PC-3 (cell line): Measurements from ENCODE around the gene ADARB2. TPM values are rescaled to one million over a fixed set of nuclear protein-coding genes. Genes with fewer than 3 reads are reported as not detected.

Source experiments
- ATAC-seq: fragments of 200-7000 bp; cut with Tn5 transposase; 2 replicates; pipeline ENCODE4 v1.9.1; 2020; ENCODE audit warnings: mild to moderate bottlenecking, moderate library complexity
- BruUV-seq: library from RNA; stranded (reverse); fragments of 400-500 nt; replicated peaks from 2 replicates; lab custom pipeline; 2021; lab: Mats Ljungman, UMichigan
- CTCF ChIA-PET: fragments of 300-600 bp; sonication (Branson Sonifier 250); formaldehyde crosslinking; loops from one replicate; lab custom pipeline; 2022; ENCODE audit warnings: antibody characterized with exemption; lab: Charles Lee
- POLR2A ChIA-PET: fragments of 300-600 bp; sonication (Branson Sonifier 250); formaldehyde crosslinking; loops from one replicate; lab custom pipeline; 2022; ENCODE audit warnings: antibody characterized with exemption; ENCODE audit not compliant: unreplicated experiment; lab: Charles Lee
- DNase-seq: peaks from one replicate; pipeline ENCODE4 v3.0.0-alpha.2; 2015
- H2AFZ ChIP-seq: fragments of 300-600 bp; sonication (generic); 2 replicates; pipeline ENCODE4 v1.6.0; 2016; ENCODE audit warnings: antibody characterized with exemption, low read length
- H3F3A ChIP-seq: fragments of 300-600 bp; sonication (generic); one replicate; pipeline ENCODE4 v1.6.0; 2017; ENCODE audit warnings: antibody characterized with exemption, low read length, control low read depth, mild to moderate bottlenecking; ENCODE audit not compliant: unreplicated experiment
- H3K27ac ChIP-seq: fragments of 300-600 bp; sonication (generic); 2 replicates; pipeline ENCODE4 v1.5.1; 2016; ENCODE audit warnings: mild to moderate bottlenecking, low read length
- H3K27me3 ChIP-seq: fragments of 300-600 bp; sonication (generic); 2 replicates; pipeline ENCODE4 v1.6.1; 2016; ENCODE audit warnings: low read length, mixed read lengths
- H3K36me3 ChIP-seq: fragments of 300-600 bp; sonication (generic); 2 replicates; pipeline ENCODE4 v1.6.1; 2016; ENCODE audit warnings: low read depth, mixed run types, low read length, mixed read lengths
- H3K4me1 ChIP-seq: fragments of 300-600 bp; sonication (generic); 2 replicates; pipeline ENCODE4 v1.5.1; 2016; ENCODE audit warnings: low read length; ENCODE audit not compliant: insufficient read depth
- H3K4me2 ChIP-seq: fragments of 300-600 bp; sonication (generic); 2 replicates; pipeline ENCODE4 v1.6.0; 2016; ENCODE audit warnings: low read length
- H3K4me3 ChIP-seq: fragments of 300-600 bp; sonication (generic); 2 replicates; pipeline ENCODE4 v1.5.1; 2016; ENCODE audit warnings: mild to moderate bottlenecking, low read length, mixed read lengths
- H3K79me2 ChIP-seq: fragments of 300-600 bp; sonication (generic); 2 replicates; pipeline ENCODE4 v1.6.1; 2017; ENCODE audit warnings: low read length, mixed read lengths
- H3K9ac ChIP-seq: fragments of 300-600 bp; sonication (generic); 2 replicates; pipeline ENCODE4 v1.6.0; 2016; ENCODE audit warnings: mild to moderate bottlenecking, low read length
- H3K9me2 ChIP-seq: fragments of 300-600 bp; sonication (generic); replicated peaks from 2 replicates; pipeline ENCODE4 v1.6.1; 2016; ENCODE audit warnings: mixed run types, low read length, mixed read lengths
- H3K9me3 ChIP-seq: fragments of 300-600 bp; sonication (generic); 2 replicates; pipeline ENCODE4 v1.6.1; 2016; ENCODE audit warnings: low read length, mixed read lengths
- H4K20me1 ChIP-seq: fragments of 300-600 bp; sonication (generic); 2 replicates; pipeline ENCODE4 v1.6.1; 2016; ENCODE audit warnings: low read length, mixed read lengths
- EZH2 ChIP-seq: fragments of 300-600 bp; sonication (generic); IDR thresholded peaks from one replicate; pipeline ENCODE4 v1.6.1; 2017; ENCODE audit warnings: antibody characterized with exemption, mild to moderate bottlenecking, low read length; ENCODE audit not compliant: unreplicated experiment
- EZH2phosphoT487 ChIP-seq: fragments of 300-600 bp; sonication (generic); IDR thresholded peaks from 2 replicates; pipeline ENCODE4 v1.6.1; 2018; ENCODE audit warnings: mild to moderate bottlenecking, antibody characterized with exemption, low read length, borderline replicate concordance
- intact Hi-C: fragments of 100-400 bp; cut with micrococcal nuclease; formaldehyde crosslinking; loops from 2 replicates; pipeline ENCODE4 v1.9.0; 2023
- total RNA-seq: library from RNA; depleted of rRNA; stranded (reverse); fragments of >200 nt; gene quantifications from 2 replicates; pipeline ENCODE4 v1.2.3, GENCODE V29; 2014
- TF ChIP-seq, protein P1 (sequence below): fragments of 300-600 bp; sonication (generic); conservative IDR thresholded peaks from 2 replicates; pipeline ENCODE4 v1.5.1; 2017; ENCODE audit warnings: antibody characterized with exemption, low read depth, mild to moderate bottlenecking, low read length

The ADARB2 gene
- total RNA-seq, 1 experiment from 2014 or later = not detected

DNA sequence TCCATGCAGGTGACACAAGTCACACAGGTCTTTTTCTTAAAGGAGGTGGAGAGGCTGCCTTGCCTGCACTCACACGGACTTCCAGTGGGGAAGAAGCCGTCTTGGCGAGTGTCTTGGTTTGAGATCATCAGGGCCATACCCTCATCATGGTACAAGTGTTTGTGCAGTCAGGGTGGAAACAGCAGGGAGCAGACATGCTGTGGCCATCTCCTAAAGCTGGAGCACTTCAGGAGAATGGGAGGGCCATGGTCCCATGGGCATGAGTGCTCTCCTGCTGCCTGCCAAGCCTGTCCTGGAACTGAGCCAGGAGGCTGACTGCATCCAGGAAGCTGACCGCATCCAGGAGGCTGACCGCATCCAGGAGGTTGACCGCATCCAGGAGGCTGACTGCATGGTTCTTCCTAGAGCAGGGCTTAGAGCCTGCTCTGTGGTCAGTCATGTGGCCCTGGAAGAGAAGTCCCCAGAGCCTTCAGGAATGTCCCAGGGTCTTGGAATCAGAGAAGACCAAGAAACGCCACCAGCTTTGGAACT lies 98.4 kb downstream of the ADARB2 start:
- Histone ChIP-seq H3K9ac (no peak overlapping the region), H2AFZ (no peak overlapping the region), H3K36me3 (no peaks in the 10 kb centered on the region), H3K79me2 (no peaks in the 10 kb centered on the region), H3K4me1 (no peaks in the 10 kb centered on the region), H3K27ac (no peak overlapping the region), H3K9me3 (no peaks in the 10 kb centered on the region), H3F3A (no peaks in the 10 kb centered on the region), H3K4me2 (no peak overlapping the region), H3K4me3 (no peak overlapping the region), H3K27me3 (no peaks in the 10 kb centered on the region), H4K20me1 (no peaks in the 10 kb centered on the region), H3K9me2 (no peaks in the 10 kb centered on the region)
- POLR2A ChIA-PET = no interaction called here
- CTCF ChIA-PET = no interaction called here
- DNase-seq (no peak), ATAC-seq (no peak)
- TF ChIP-seq EZH2 (no peak), EZH2phosphoT487 (no peak)
- TF ChIP-seq, protein P1, sequence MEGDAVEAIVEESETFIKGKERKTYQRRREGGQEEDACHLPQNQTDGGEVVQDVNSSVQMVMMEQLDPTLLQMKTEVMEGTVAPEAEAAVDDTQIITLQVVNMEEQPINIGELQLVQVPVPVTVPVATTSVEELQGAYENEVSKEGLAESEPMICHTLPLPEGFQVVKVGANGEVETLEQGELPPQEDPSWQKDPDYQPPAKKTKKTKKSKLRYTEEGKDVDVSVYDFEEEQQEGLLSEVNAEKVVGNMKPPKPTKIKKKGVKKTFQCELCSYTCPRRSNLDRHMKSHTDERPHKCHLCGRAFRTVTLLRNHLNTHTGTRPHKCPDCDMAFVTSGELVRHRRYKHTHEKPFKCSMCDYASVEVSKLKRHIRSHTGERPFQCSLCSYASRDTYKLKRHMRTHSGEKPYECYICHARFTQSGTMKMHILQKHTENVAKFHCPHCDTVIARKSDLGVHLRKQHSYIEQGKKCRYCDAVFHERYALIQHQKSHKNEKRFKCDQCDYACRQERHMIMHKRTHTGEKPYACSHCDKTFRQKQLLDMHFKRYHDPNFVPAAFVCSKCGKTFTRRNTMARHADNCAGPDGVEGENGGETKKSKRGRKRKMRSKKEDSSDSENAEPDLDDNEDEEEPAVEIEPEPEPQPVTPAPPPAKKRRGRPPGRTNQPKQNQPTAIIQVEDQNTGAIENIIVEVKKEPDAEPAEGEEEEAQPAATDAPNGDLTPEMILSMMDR = no peak
- intact Hi-C loops = no loop called here
- BruUV-seq = no TSS peak

DNA sequence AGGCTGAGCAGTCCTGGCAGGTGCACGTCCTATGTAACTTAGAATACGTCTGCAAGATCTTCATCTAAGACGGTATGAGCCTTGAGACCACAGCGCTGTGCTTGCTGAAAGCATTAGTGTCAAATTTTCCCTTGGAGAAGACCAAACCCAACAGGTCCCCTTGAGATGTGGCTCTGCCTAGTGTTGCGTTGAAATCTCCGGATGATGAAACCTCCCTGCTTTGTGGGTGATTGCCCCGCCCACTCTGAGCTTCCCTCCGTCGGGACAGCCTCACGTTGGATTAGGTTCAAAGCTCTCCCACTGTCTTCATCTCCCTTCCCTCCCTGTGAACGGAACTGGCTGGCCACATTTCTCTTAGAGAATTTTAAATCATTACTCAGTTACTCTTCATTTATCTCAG lies 102.0 kb downstream of the ADARB2 start:
- ChIA-PET POLR2A (no interaction called here), CTCF (no interaction called here)
- Histone ChIP-seq H3K79me2 (no peaks in the 10 kb centered on the region), H4K20me1 (no peaks in the 10 kb centered on the region), H3K27me3 (no peaks in the 10 kb centered on the region), H3K36me3 (no peaks in the 10 kb centered on the region), H2AFZ (no peak overlapping the region), H3K4me1 (no peaks in the 10 kb centered on the region), H3K9me3 (no peaks in the 10 kb centered on the region), H3F3A (no peaks in the 10 kb centered on the region), H3K4me2 (no peak overlapping the region), H3K9ac (no peak overlapping the region), H3K4me3 (no peak overlapping the region), H3K27ac (no peak overlapping the region), H3K9me2 (no peaks in the 10 kb centered on the region)
- TF ChIP-seq EZH2phosphoT487 (no peak), EZH2 (no peak)
- TF ChIP-seq, protein P1 = no peak
- ATAC-seq (no peak), DNase-seq (no peak)
- intact Hi-C loops = no loop called here
- no TSS peak for BruUV-seq

DNA sequence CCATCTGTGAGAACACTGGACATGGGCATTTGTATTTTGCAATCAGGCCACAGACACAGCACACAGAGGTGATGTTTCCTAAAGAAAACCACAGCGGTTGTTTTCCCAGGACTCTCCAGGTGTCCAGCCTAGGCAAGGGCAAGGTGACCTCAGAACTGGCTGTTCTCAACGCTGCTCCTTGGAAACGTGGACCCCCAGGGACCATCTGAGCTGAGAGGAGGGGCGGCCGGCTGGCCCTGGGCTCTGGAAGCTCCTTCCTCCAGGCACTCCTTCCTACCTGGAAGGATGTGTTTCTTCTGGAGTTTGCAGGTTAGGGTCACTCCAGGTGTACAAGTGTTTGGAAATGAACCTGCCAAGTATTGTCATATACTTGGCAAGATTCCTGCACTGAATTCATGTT lies 103.1 kb downstream of the ADARB2 start:
- intact Hi-C loops = no loop called here
- Histone ChIP-seq H2AFZ (no peak overlapping the region), H3K4me2 (no peak overlapping the region), H3K4me3 (no peak overlapping the region), H3K36me3 (no peaks in the 10 kb centered on the region), H3K9ac (no peak overlapping the region), H3K9me2 (no peaks in the 10 kb centered on the region), H3K27ac (no peak overlapping the region), H3K79me2 (no peaks in the 10 kb centered on the region), H3K27me3 (no peaks in the 10 kb centered on the region), H3F3A (no peaks in the 10 kb centered on the region), H4K20me1 (no peaks in the 10 kb centered on the region), H3K4me1 (no peaks in the 10 kb centered on the region), H3K9me3 (no peaks in the 10 kb centered on the region)
- ATAC-seq (no peak), DNase-seq (no peak)
- CTCF ChIA-PET = no interaction called here
- POLR2A ChIA-PET = no interaction called here
- TF ChIP-seq EZH2 (no peak), EZH2phosphoT487 (no peak)
- TF ChIP-seq, protein P1 = no peak
- no TSS peak for BruUV-seq
